Heart left ventricle (tissue), 16 donors: Measurements from ENCODE around the gene GALNT9. TPM values are rescaled to one million over a fixed set of nuclear protein-coding genes. Genes with fewer than 3 reads are reported as not detected.

ENCODE experiments used
- ATAC-seq, 4 donors: fragments of 200-7000 bp; cut with Tn5 transposase; one replicate each; pipeline ENCODE4 v1.9.1; 2020 to 2022; ENCODE audit warnings: moderate library complexity in 4 of 4, mild to moderate bottlenecking in 3 of 4, moderate number of reproducible peaks in 1 of 4
- DNase-seq, 5 donors: peaks; one replicate each; pipeline ENCODE4 v3.0.0-alpha.2; 2020
- H3K27ac ChIP-seq, 12 donors: fragments of 200-600 bp; sonication (generic) in 4 of 12; one replicate each; pipeline versions ENCODE4 v1.5.0 to v1.8.0; 2016 to 2022; ENCODE audit warnings: mild to moderate bottlenecking in 2 of 12
- H3K27me3 ChIP-seq, 9 donors: fragments of 200-600 bp; sonication (generic) in 2 of 9; one replicate each; pipeline versions ENCODE4 v1.5.1 to v1.8.0; 2016 to 2022; ENCODE audit warnings: mild to moderate bottlenecking in 3 of 9
- H3K36me3 ChIP-seq, 9 donors: fragments of 200-600 bp; sonication (generic) in 2 of 9; one replicate each; pipeline versions ENCODE4 v1.5.0 to v1.8.0; 2018 to 2022; ENCODE audit warnings: mild to moderate bottlenecking in 2 of 9
- H3K4me1 ChIP-seq, 12 donors: fragments of 200-600 bp; sonication (generic) in 4 of 12; one replicate each; pipeline versions ENCODE4 v1.5.0 to v1.8.0; 2016 to 2022; ENCODE audit warnings: mild to moderate bottlenecking in 3 of 12
- H3K4me3 ChIP-seq, 12 donors: fragments of 200-600 bp; sonication (generic) in 4 of 12; one replicate each; pipeline versions ENCODE4 v1.5.0 to v1.8.0; 2017 to 2022; ENCODE audit warnings: mild to moderate bottlenecking in 9 of 12, moderate library complexity in 4 of 12
- H3K9me3 ChIP-seq, 12 donors: fragments of 200-600 bp; sonication (generic) in 4 of 12; one replicate each; pipeline versions ENCODE4 v1.5.0 to v1.8.0; 2016 to 2022; ENCODE audit warnings: mild to moderate bottlenecking in 1 of 12
- CTCF ChIP-seq, 12 donors: fragments of 200-600 bp; sonication (generic) in 4 of 12; IDR thresholded peaks; one replicate each; pipeline versions ENCODE4 v1.5.0 to v1.8.0; 2018 to 2022; ENCODE audit warnings: antibody characterized with exemption in 12 of 12, mild to moderate bottlenecking in 5 of 12
- POLR2A ChIP-seq, 2 donors: fragments of 450-650 bp; IDR thresholded peaks; one replicate each; pipeline ENCODE4 v1.6.1; 2017; ENCODE audit warnings: antibody characterized with exemption in 2 of 2, mild to moderate bottlenecking in 2 of 2, moderate library complexity in 2 of 2
- WGBS, 4 donors: extraction: QIAGEN DNeasy Blood & Tissue Kit in 2 of 4; methylation state at CpG; one replicate each; pipeline versions ENCODE4 v1.1.5 to v1.1.7; 2013 to 2018; 5-methylcytosine and 5-hydroxymethylcytosine counted together
- intact Hi-C, 10 donors: fragments of 100-400 bp; cut with DNase I; formaldehyde crosslinking; loops; one replicate each; pipeline versions ENCODE4 v1.11.1 to v1.14.2; 2022
- polyA plus RNA-seq, 2 donors: library from polyadenylated mRNA; stranded (reverse); fragments of 200-250 nt; gene quantifications; one replicate each; pipeline ENCODE4 v1.2.3, GENCODE V29; 2013
- total RNA-seq, 9 donors: library from RNA; depleted of rRNA in 2 of 9; stranded (reverse); fragments of >200 nt in 2 of 9; fragmentation: NEBNext Ultra II Directional in 3 of 9; extraction: Animal tissue kit (Norgen Biotek cat#: 25700) in 3 of 9; gene quantifications; one replicate each; pipeline versions ENCODE4 v1.1.0 to v1.2.4, GENCODE V29; 2016 to 2023
- donor health status: ischemic (EF 13 %, LVEDD 7.1; RV severe dilation, severe dysfunction).
- donor health status: healthy with polysubstance abuse.
- donor health status: DM: no; HTN: yes; CAD: no.
- donor health status: DM: no; HTN: no; CAD: no.
- donor health status: ischemic (EF 25% LVEDD 6.9; RV normal size, moderate dysfunction).
- donor health status: ischemic (EF 25% LVEDD 5.7; RV mildly dilated, moderate dysfunction).
- donor health status: healthy.
- donor health status: DM: yes; HTN: yes; CAD: no.
- donor health status: ischemic (EF 35%, LVEDD 5.7; RV mildly dilated, moderate dysfunction).
- donor health status: nonischemic (EF 11% LVEDD 7.7; RV severe dilation, severe dysfunction).
- donor health status: DM: yes; HTN: yes; CAD: no.
- donor health status: PGD.
- donor health status: ischemic (EF 29% LVEDD 5.4; RV normal size, mild dysfunction).
- donor health status: nonischemic (EF 23%, LVEDD 6.1; RV moderate dilation, normal function).

The GALNT9 gene
- total and polyA plus RNA-seq, 11 donors = 10.3 TPM; not detected in 10

- no peak overlapping the region for H3K4me3 ChIP-seq
- ATAC-seq (no peak), DNase-seq (peak in 1 of 5 donors; percentile 19)
- 56 to 58% (median 57%) methylated on average over 17 of the region's 17 CpGs for whole genome bisulfite sequencing, 4 donors
- intact Hi-C loops = loop anchor here in 1 of 10 donors (5.0 kb wide), 1 partner anchor 355 kb away; no protein-coding TSS in a partner anchor
- no peak overlapping the region for H3K27ac ChIP-seq
- no peaks in the 10 kb centered on the region for H3K9me3 ChIP-seq
- H3K4me1 ChIP-seq = peaks cover 0 to 13% (median 0%) of the 10 kb centered on the region in 12 donors
- H3K27me3 ChIP-seq = peaks cover 0 to 10% (median 5%) of the 10 kb centered on the region in 9 donors
- no peaks in the 10 kb centered on the region for H3K36me3 ChIP-seq
- no peak for TF ChIP-seq CTCF (IDR thresholded peaks at IDR 0.05)
- TF ChIP-seq POLR2A (IDR thresholded peaks at IDR 0.05) = no peak
Observed at GRCh38 chr12:132161796-132162507, 167.4 kb downstream of the GALNT9 start.

- Histone ChIP-seq H3K9me3 (no peaks in the 10 kb centered on the region), H3K4me1 (peaks cover 0 to 13% (median 0%) of the 10 kb centered on the region in 12 donors), H3K4me3 (no peak overlapping the region), H3K36me3 (no peaks in the 10 kb centered on the region), H3K27me3 (peaks cover 0 to 10% (median 5%) of the 10 kb centered on the region in 9 donors), H3K27ac (no peak overlapping the region)
- TF ChIP-seq CTCF (IDR thresholded peaks at IDR 0.05) (no peak), POLR2A (IDR thresholded peaks at IDR 0.05) (no peak)
- peak in 1 of 5 donors; percentile 18 for DNase-seq
- WGBS, 4 donors = 47 to 54% (median 48%) methylated on average over 13 to 14 of the region's 14 CpGs
- intact Hi-C loops = loop anchor here in 1 of 10 donors (5.0 kb wide), 1 partner anchor 356 kb away; no protein-coding TSS in a partner anchor
- no peak for ATAC-seq
Observed at GRCh38 chr12:132161036-132161781, 168.2 kb downstream of the GALNT9 start.

GRCh38 chr12:132160601-132161035 lies 168.8 kb downstream of the GALNT9 start:
- intact Hi-C loops = loop anchor here in 1 of 10 donors (5.0 kb wide), 1 partner anchor 357 kb away; no protein-coding TSS in a partner anchor
- Histone ChIP-seq H3K27ac (no peak overlapping the region), H3K36me3 (no peaks in the 10 kb centered on the region), H3K4me1 (peaks cover 0 to 13% (median 0%) of the 10 kb centered on the region in 12 donors), H3K27me3 (peaks cover 0 to 10% (median 5%) of the 10 kb centered on the region in 9 donors), H3K9me3 (no peaks in the 10 kb centered on the region), H3K4me3 (no peak overlapping the region)
- TF ChIP-seq POLR2A (IDR thresholded peaks at IDR 0.05) (no peak), CTCF (IDR thresholded peaks at IDR 0.05) (no peak)
- WGBS, 4 donors = 65 to 77% (median 66%) methylated on average over 11 to 15 of the region's 15 CpGs
- peak in 2 of 5 donors; percentile 22 to 53 for DNase-seq
- no peak for ATAC-seq

GRCh38 chr12:132160016-132160415 lies 169.4 kb downstream of the GALNT9 start:
- ATAC-seq = no peak
- Histone ChIP-seq H3K27ac (no peak overlapping the region), H3K4me1 (peaks cover 0 to 13% (median 0%) of the 10 kb centered on the region in 12 donors), H3K36me3 (no peaks in the 10 kb centered on the region), H3K4me3 (no peak overlapping the region), H3K27me3 (peaks cover 0 to 10% (median 5%) of the 10 kb centered on the region in 9 donors), H3K9me3 (no peaks in the 10 kb centered on the region)
- DNase-seq = peak in 3 of 5 donors; percentile 14 to 60 (median 19)
- 51 to 55% (median 54%) methylated on average over 14 to 16 of the region's 16 CpGs for WGBS, 4 donors
- intact Hi-C loops = loop anchor here in 1 of 10 donors (5.0 kb wide), 1 partner anchor 357 kb away; no protein-coding TSS in a partner anchor
- TF ChIP-seq CTCF (IDR thresholded peaks at IDR 0.05) = no peak
- TF ChIP-seq POLR2A (IDR thresholded peaks at IDR 0.05) = no peak
